Gastroesophageal sphincter (tissue), 4 donors: ENCODE results near the gene STAT5A. TPM values are rescaled to one million over a fixed set of nuclear protein-coding genes. Genes with fewer than 3 reads are reported as not detected.

Experiments
- ATAC-seq: fragments of 150-250 bp; one replicate; pipeline ENCODE4 v1.9.1; 2016; ENCODE audit warnings: mild to moderate bottlenecking, moderate library complexity
- H3K27ac ChIP-seq, 4 donors: fragments of 200-600 bp; sonication (generic) in 3 of 4; 1 replicate in 3 of 4; 2 replicates in 1 of 4; pipeline ENCODE4 v1.5.1; 2016 to 2019
- H3K27me3 ChIP-seq: fragments of 200-600 bp; sonication (generic); one replicate; pipeline ENCODE4 v1.5.1; 2019
- H3K36me3 ChIP-seq, 2 donors: fragments of 200-600 bp; sonication (generic); one replicate each; pipeline ENCODE4 v1.5.1; 2019; ENCODE audit warnings: control low read depth in 1 of 2
- H3K4me1 ChIP-seq, 3 donors: fragments of 200-600 bp; sonication (generic); 1 replicate in 2 of 3; 2 replicates in 1 of 3; pipeline ENCODE4 v1.5.1; 2016 to 2019; ENCODE audit warnings: control low read depth in 2 of 3
- H3K4me3 ChIP-seq, 2 donors: fragments of 200-600 bp; sonication (generic); one replicate each; pipeline ENCODE4 v1.5.1; 2019; ENCODE audit warnings: mild to moderate bottlenecking in 1 of 2, moderate library complexity in 1 of 2
- H3K9me3 ChIP-seq, 3 donors: fragments of 200-600 bp; sonication (generic); one replicate each; pipeline ENCODE4 v1.5.1; 2017 to 2019; ENCODE audit warnings: control low read depth in 2 of 3
- CTCF ChIP-seq, 4 experiments: fragments of 200-600 bp in 2 of 4; fragments of 450-650 bp in 2 of 4; sonication (generic) in 1 of 4; IDR thresholded peaks; one replicate each; pipeline ENCODE4 v1.5.1; 2017 to 2019; ENCODE audit warnings: antibody characterized with exemption in 4 of 4, mild to moderate bottlenecking in 2 of 4, moderate library complexity in 2 of 4
- EP300 ChIP-seq: sonication (generic); formaldehyde crosslinking; IDR thresholded peaks from one replicate; pipeline ENCODE4 v1.6.1; 2017; ENCODE audit warnings: antibody characterized with exemption, mild to moderate bottlenecking
- POLR2A ChIP-seq, 2 donors: fragments of 450-650 bp; IDR thresholded peaks; one replicate each; pipeline ENCODE4 v1.6.1; 2017; ENCODE audit warnings: antibody characterized with exemption in 2 of 2, mild to moderate bottlenecking in 2 of 2, moderate library complexity in 1 of 2
- POLR2AphosphoS5 ChIP-seq: sonication (generic); formaldehyde crosslinking; IDR thresholded peaks from one replicate; pipeline ENCODE4 v1.6.1; 2017; ENCODE audit warnings: antibody characterized with exemption
- WGBS, 2 donors: methylation state at CpG; one replicate each; pipeline ENCODE4 v1.1.5; 2018; ENCODE audit warnings: low coverage in 1 of 2; 5-methylcytosine and 5-hydroxymethylcytosine counted together
- total RNA-seq, 4 donors: library from RNA; depleted of rRNA; stranded (reverse); fragments of >200 nt; gene quantifications; one replicate each; pipeline ENCODE4 v1.1.0, GENCODE V29; 2016

The STAT5A gene
- total RNA-seq, 4 donors from 2014 or later: 61.8 to 80.8 (median 71.4) TPM

GRCh38 chr17:42284024-42284369 is 4.3 kb upstream of the STAT5A start:
- TF ChIP-seq EP300 (no peak), CTCF (IDR thresholded peaks at IDR 0.05) (no peak), POLR2A (IDR thresholded peaks at IDR 0.05) (no peak), POLR2AphosphoS5 (no peak)
- WGBS, 2 donors: 92 to 100% methylated on average over 1 to 5 of the region's 5 CpGs
- H3K27ac ChIP-seq: no peak overlapping the region

GRCh38 chr17:42284566-42284965 is 3.7 kb upstream of the STAT5A start:
- no peak overlapping the region for H3K27ac ChIP-seq
- no peak for ATAC-seq
- no peaks in the 10 kb centered on the region for H3K9me3 ChIP-seq
- TF ChIP-seq CTCF (IDR thresholded peaks at IDR 0.05) (no peak), POLR2A (IDR thresholded peaks at IDR 0.05) (no peak), POLR2AphosphoS5 (no peak), EP300 (no peak)
- WGBS, 2 donors: 80 to 98% methylated on average over 1 to 4 of the region's 7 CpGs
- peaks cover 0 to 4% of the 10 kb centered on the region in 2 donors for H3K36me3 ChIP-seq
- H3K27me3 ChIP-seq: no peaks in the 10 kb centered on the region
- H3K4me3 ChIP-seq: no peak overlapping the region
- H3K4me1 ChIP-seq: peaks cover 0 to 40% (median 15%) of the 10 kb centered on the region in 3 donors

More at GRCh38 chr17:42284024-42284369, 4.3 kb upstream of the STAT5A start:
- H3K36me3 ChIP-seq: peaks cover 0 to 4% of the 10 kb centered on the region in 2 donors
- peaks cover 0 to 34% (median 12%) of the 10 kb centered on the region in 3 donors for H3K4me1 ChIP-seq
- H3K4me3 ChIP-seq: no peak overlapping the region
- no peak for ATAC-seq
- no peaks in the 10 kb centered on the region for H3K27me3 ChIP-seq
- H3K9me3 ChIP-seq: no peaks in the 10 kb centered on the region

- Histone ChIP-seq H3K36me3 (peaks cover 0 to 4% of the 10 kb centered on the region in 2 donors), H3K4me1 (peaks cover 0 to 49% (median 15%) of the 10 kb centered on the region in 3 donors), H3K4me3 (no peak overlapping the region), H3K27me3 (no peaks in the 10 kb centered on the region), H3K9me3 (no peaks in the 10 kb centered on the region), H3K27ac (peak overlapping the region in 1 of 4 donors; percentile 94)
- TF ChIP-seq POLR2AphosphoS5 (no peak), EP300 (no peak), POLR2A (IDR thresholded peaks at IDR 0.05) (no peak), CTCF (IDR thresholded peaks at IDR 0.05) (no peak)
- WGBS, 2 donors: 90 to 100% methylated on average over 1 to 10 of the region's 11 CpGs
- no peak for ATAC-seq
Measured at GRCh38 chr17:42285346-42286050, 2.8 kb upstream of the STAT5A start.

GRCh38 chr17:42286411-42287221 is 1.7 kb upstream of the STAT5A start:
- H3K27ac ChIP-seq: peak overlapping the region; percentile 77 to 94 (median 89)
- 0 to 27% methylated on average over 1 to 3 of the region's 5 CpGs for WGBS, 2 donors
- peaks cover 0 to 61% (median 15%) of the 10 kb centered on the region in 3 donors for H3K4me1 ChIP-seq
- peaks cover 0 to 11% of the 10 kb centered on the region in 2 donors for H3K36me3 ChIP-seq
- no peak for TF ChIP-seq CTCF (IDR thresholded peaks at IDR 0.05)
- H3K27me3 ChIP-seq: no peaks in the 10 kb centered on the region
- ATAC-seq: no peak
- no peaks in the 10 kb centered on the region for H3K9me3 ChIP-seq
- H3K4me3 ChIP-seq: peak overlapping the region; percentile 51 to 73
